Neural progenitor cell (in vitro differentiated cells): ENCODE data around the gene F10. TPM values are rescaled to one million over a fixed set of nuclear protein-coding genes. Genes with fewer than 3 reads are reported as not detected.

Source experiments
- DNase-seq: peaks from one replicate; pipeline ENCODE4 v3.0.0-alpha.2; 2016; ENCODE audit warnings: low spot score
- H2AFZ ChIP-seq: fragments of 200-600 bp; sonication (generic); replicated peaks from 2 replicates; pipeline ENCODE4 v1.6.1; 2016; ENCODE audit warnings: antibody characterized with exemption
- H3F3A ChIP-seq: fragments of 200-600 bp; sonication (generic); 2 replicates; pipeline ENCODE4 v1.6.1; 2016; ENCODE audit warnings: antibody characterized with exemption, low read depth
- H3K27ac ChIP-seq: fragments of 200-600 bp; sonication (generic); 2 replicates; pipeline ENCODE4 v1.5.1; 2016; ENCODE audit warnings: mild to moderate bottlenecking
- H3K27me3 ChIP-seq: fragments of 200-600 bp; sonication (generic); 2 replicates; pipeline ENCODE4 v1.6.1; 2016; ENCODE audit warnings: mild to moderate bottlenecking, moderate library complexity
- H3K36me3 ChIP-seq: fragments of 200-600 bp; sonication (generic); 2 replicates; pipeline ENCODE4 v1.5.1; 2016
- H3K4me1 ChIP-seq: fragments of 200-600 bp; sonication (generic); 2 replicates; pipeline ENCODE4 v1.6.1; 2016; ENCODE audit warnings: mixed run types
- H3K4me2 ChIP-seq: fragments of 200-600 bp; sonication (generic); 2 replicates; pipeline ENCODE4 v1.6.1; 2016
- H3K4me3 ChIP-seq: fragments of 200-600 bp; sonication (generic); 2 replicates; pipeline ENCODE4 v1.5.1; 2016
- H3K79me2 ChIP-seq: fragments of 200-600 bp; sonication (generic); 2 replicates; pipeline ENCODE4 v1.6.1; 2016; ENCODE audit warnings: low read depth
- H3K9ac ChIP-seq: fragments of 200-600 bp; sonication (generic); 2 replicates; pipeline ENCODE4 v1.6.1; 2016
- H3K9me3 ChIP-seq: fragments of 200-600 bp; sonication (generic); 2 replicates; pipeline ENCODE4 v1.5.1; 2016; ENCODE audit warnings: low read depth
- H4K20me1 ChIP-seq: fragments of 200-600 bp; sonication (generic); 2 replicates; pipeline ENCODE4 v1.6.1; 2016; ENCODE audit warnings: low read depth
- H3K27ac Mint-ChIP-seq: 3 replicates; pipeline ENCODE4 v1.8.0; 2021; ENCODE audit warnings: mixed read lengths
- H3K27me3 Mint-ChIP-seq: 2 replicates; pipeline ENCODE4 v1.8.0; 2022; ENCODE audit warnings: low read depth, mild to moderate bottlenecking, inconsistent platforms, moderate library complexity, mixed read lengths; ENCODE audit not compliant: insufficient read depth
- H3K36me3 Mint-ChIP-seq: 3 replicates; pipeline ENCODE4 v1.8.0; 2021; ENCODE audit warnings: mixed read lengths
- H3K4me1 Mint-ChIP-seq: 3 replicates; pipeline ENCODE4 v1.8.0; 2021; ENCODE audit warnings: mixed read lengths
- H3K4me3 Mint-ChIP-seq: 3 replicates; pipeline ENCODE4 v1.8.0; 2021; ENCODE audit warnings: mild to moderate bottlenecking, moderate library complexity, mixed read lengths
- H3K9me3 Mint-ChIP-seq: 3 replicates; pipeline ENCODE4 v1.8.0; 2020; ENCODE audit warnings: mixed read lengths
- CTCF ChIP-seq: fragments of 200-600 bp; sonication (generic); IDR thresholded peaks from 2 replicates; pipeline ENCODE4 v1.5.1; 2017; ENCODE audit warnings: antibody characterized with exemption, mild to moderate bottlenecking
- EZH2 ChIP-seq: fragments of 200-600 bp; sonication (generic); IDR thresholded peaks from 2 replicates; pipeline ENCODE4 v1.6.1; 2017; ENCODE audit warnings: antibody characterized with exemption, mild to moderate bottlenecking, moderate library complexity
- EZH2phosphoT487 ChIP-seq: fragments of 200-600 bp; sonication (generic); IDR thresholded peaks from 2 replicates; pipeline ENCODE4 v1.6.1; 2017; ENCODE audit warnings: antibody characterized with exemption
- total RNA-seq: library from RNA; depleted of rRNA; stranded (reverse); fragments of >200 nt; gene quantifications from 2 replicates; pipeline ENCODE4 v1.2.3, GENCODE V29; 2015; ENCODE audit warnings: low replicate concordance

F10 gene
- total RNA-seq, 1 donor from 2014 or later: 2.0 TPM

- Histone ChIP-seq H2AFZ (no peak overlapping the region), H3K27me3 (no peaks in the 10 kb centered on the region), H3K4me2 (no peak overlapping the region), H3F3A (no peaks in the 10 kb centered on the region), H3K9me3 (no peaks in the 10 kb centered on the region), H3K4me3 (no peak overlapping the region), H3K79me2 (no peaks in the 10 kb centered on the region), H4K20me1 (no peaks in the 10 kb centered on the region), H3K9ac (no peak overlapping the region), H3K27ac (no peak overlapping the region), H3K4me1 (no peaks in the 10 kb centered on the region), H3K36me3 (peaks cover 11% of the 10 kb centered on the region)
- Mint-ChIP-seq H3K4me3 (no peak overlapping the region), H3K27me3 (no peaks in the 10 kb centered on the region), H3K9me3 (no peaks in the 10 kb centered on the region), H3K4me1 (peaks cover 4% of the 10 kb centered on the region), H3K27ac (no peak overlapping the region), H3K36me3 (peaks cover 38% of the 10 kb centered on the region)
- no peak for DNase-seq
- TF ChIP-seq EZH2: no peak
- TF ChIP-seq EZH2phosphoT487: no peak
- TF ChIP-seq CTCF: no peak
These were observed 64.7 kb downstream of the F10 start for GRCh38 chr13:113187263-113187669.

GRCh38 chr13:113187883-113188665 is 65.5 kb downstream of the F10 start:
- H3K27ac ChIP-seq: no peak overlapping the region

DNA sequence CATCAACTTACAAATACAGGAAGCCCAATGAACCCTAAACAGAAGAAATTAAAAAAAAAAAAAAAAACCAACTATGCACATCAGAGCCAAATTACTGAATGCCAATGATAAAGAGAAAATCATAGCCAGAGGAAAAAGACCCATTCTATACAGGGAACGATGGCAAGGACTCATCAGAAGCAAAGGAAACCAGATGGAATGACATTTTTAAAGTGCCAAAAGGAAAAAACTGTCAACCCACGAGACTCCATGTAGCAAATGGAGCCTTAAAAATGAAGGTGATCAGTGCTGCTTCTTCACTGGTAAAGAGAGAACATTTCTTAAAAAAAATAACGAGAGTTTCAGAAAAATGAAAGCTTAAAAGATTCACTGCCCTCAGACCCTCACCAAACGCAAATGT is 67.6 kb downstream of the F10 start:
- DNase-seq: no peak
- no peak overlapping the region for H3K27ac Mint-ChIP-seq
- Histone ChIP-seq H3K4me2 (no peak overlapping the region), H2AFZ (no peak overlapping the region), H3K36me3 (peaks cover 11% of the 10 kb centered on the region), H3K9me3 (no peaks in the 10 kb centered on the region), H3K79me2 (no peaks in the 10 kb centered on the region), H3K4me1 (no peaks in the 10 kb centered on the region), H3F3A (no peaks in the 10 kb centered on the region), H3K27me3 (no peaks in the 10 kb centered on the region), H3K9ac (no peak overlapping the region), H3K4me3 (no peak overlapping the region), H3K27ac (no peak overlapping the region), H4K20me1 (no peaks in the 10 kb centered on the region)
- peaks cover 2% of the 10 kb centered on the region for H3K4me1 Mint-ChIP-seq
- no peaks in the 10 kb centered on the region for H3K27me3 Mint-ChIP-seq
- no peaks in the 10 kb centered on the region for H3K9me3 Mint-ChIP-seq
- peaks cover 36% of the 10 kb centered on the region for H3K36me3 Mint-ChIP-seq
- no peak overlapping the region for H3K4me3 Mint-ChIP-seq
- TF ChIP-seq EZH2 (no peak), EZH2phosphoT487 (no peak), CTCF (no peak)

More at GRCh38 chr13:113187883-113188665, 65.5 kb downstream of the F10 start:
- Histone ChIP-seq H3K36me3 (peaks cover 11% of the 10 kb centered on the region), H3K4me2 (no peak overlapping the region), H3K9me3 (no peaks in the 10 kb centered on the region), H3K9ac (no peak overlapping the region), H2AFZ (no peak overlapping the region), H3F3A (no peaks in the 10 kb centered on the region), H4K20me1 (no peaks in the 10 kb centered on the region), H3K27me3 (no peaks in the 10 kb centered on the region), H3K79me2 (no peaks in the 10 kb centered on the region), H3K4me3 (no peak overlapping the region), H3K4me1 (no peaks in the 10 kb centered on the region)
- Mint-ChIP-seq H3K27ac (no peak overlapping the region), H3K36me3 (peaks cover 38% of the 10 kb centered on the region), H3K4me3 (no peak overlapping the region), H3K9me3 (no peaks in the 10 kb centered on the region), H3K4me1 (peaks cover 4% of the 10 kb centered on the region), H3K27me3 (no peaks in the 10 kb centered on the region)
- TF ChIP-seq EZH2 (no peak), CTCF (no peak), EZH2phosphoT487 (no peak)
- no peak for DNase-seq
